Measurements from ENCODE around the gene MROH9. TPM values are rescaled to one million over a fixed set of nuclear protein-coding genes. Genes with fewer than 3 reads are reported as not detected.

Gene MROH9
- total and polyA plus RNA-seq, 2 of the 8 experiments (the other 6 are each of a cell fraction or from before 2014, with no cell fraction given) = not detected

- H2AFZ ChIP-seq (ENCODE audit: low read length) = no peak overlapping the region
- TF ChIP-seq BACH1 (IDR thresholded peaks at IDR 0.05; ENCODE audit: low read length) = no peak
- no peak for TF ChIP-seq CTBP2 (IDR thresholded peaks at IDR 0.05; ENCODE audit: borderline replicate concordance, insufficient read depth, insufficient read length, low read length)
- TF ChIP-seq TBP (IDR thresholded peaks at IDR 0.05; ENCODE audit: low read depth, low read length) = no peak
- no peak for TF ChIP-seq PHF8 (conservative IDR thresholded peaks at IDR 0.05; ENCODE audit: low read depth, low read length)
- no peak for TF ChIP-seq CTCF (IDR thresholded peaks at IDR 0.05; ENCODE audit: control extremely low read depth in 1 of 3, insufficient read depth in 1 of 3, low read depth in 1 of 3, low read length in 3 of 3)
- TF ChIP-seq HDAC6 (IDR thresholded peaks at IDR 0.05; ENCODE audit: low read depth, low read length) = no peak
- no peak for TF ChIP-seq CBX8 (IDR thresholded peaks at IDR 0.05; ENCODE audit: borderline replicate concordance, low read depth, low read length)
- TF ChIP-seq TCF12 (IDR thresholded peaks at IDR 0.05; ENCODE audit: low read depth, low read length) = no peak
- no peak for TF ChIP-seq POLR2AphosphoS5 (IDR thresholded peaks at IDR 0.05; ENCODE audit: low read depth, low read length)
- no peak for TF ChIP-seq JUN (IDR thresholded peaks at IDR 0.05; ENCODE audit: low read depth, low read length)
- no peak for TF ChIP-seq TEAD4 (IDR thresholded peaks at IDR 0.05; ENCODE audit: low read depth, low read length)
Observed at GRCh38 chr1:170893655-170894297, 41.6 kb upstream of the MROH9 start.

More at GRCh38 chr1:170893655-170894297, 41.6 kb upstream of the MROH9 start:
- peaks cover 0 to 3% (median 0%) of the 10 kb centered on the region in 4 experiments; a peak in 1 of 7 replicates for H3K4me1 ChIP-seq (replicated peaks in 1 of 4; ENCODE audit: control insufficient read depth in 3 of 4, insufficient read depth in 4 of 4, low read length in 3 of 4)
- H2BK12ac ChIP-seq (ENCODE audit: low read depth, low read length) = no peak overlapping the region
- H3K14ac ChIP-seq (ENCODE audit: insufficient read length) = no peak overlapping the region
- H2BK120ac ChIP-seq (replicated peaks; ENCODE audit: low read depth, low read length) = no peak overlapping the region
- CTCF ChIA-PET (ENCODE audit: partially characterized antibody) = interaction anchor here (1.1 to 1.6 kb wide), 2 partner anchors 48 to 184 kb away, joined by 3 read pairs; no protein-coding TSS in a partner anchor
- no peak overlapping the region for H3K4me2 ChIP-seq (ENCODE audit: insufficient read depth in 1 of 2, low read depth in 2 of 2, low read length in 2 of 2)
- H3K4ac ChIP-seq (replicated peaks; ENCODE audit: insufficient read length, low read depth, low read length) = no peak overlapping the region
- H3K27ac ChIP-seq (ENCODE audit: low read depth, low read length) = no peak overlapping the region
- H4K8ac ChIP-seq (ENCODE audit: extremely low read depth, insufficient read depth, low read length) = no peak overlapping the region
- no peaks in the 10 kb centered on the region for H3K27me3 ChIP-seq (replicated peaks in 1 of 4; ENCODE audit: control insufficient read depth in 3 of 4, extremely low read depth in 1 of 4, insufficient read depth in 3 of 4, low read length in 3 of 4)
- POLR2A ChIA-PET (ENCODE audit: partially characterized antibody) = no interaction called here
- 85% methylated on average over 2 of the region's 2 CpGs; no CpG with 5 or more reads in 1 of the 2 experiments for WGBS, 2 experiments (ENCODE audit: extremely low coverage in 1 of 2, insufficient coverage in 1 of 2, insufficient read length in 1 of 2, insufficient replicate concordance in 2 of 2, low coverage in 1 of 2, low lambda C conversion rate in 2 of 2, missing lambda C conversion rate in 1 of 2)
- no peaks in the 10 kb centered on the region for H3K79me2 ChIP-seq (ENCODE audit: control insufficient read depth in 1 of 2, insufficient read depth in 2 of 2, low read length in 2 of 2)
- no peak overlapping the region for H2AK5ac ChIP-seq (ENCODE audit: low read depth, low read length)
- H3K23ac ChIP-seq (ENCODE audit: insufficient read length) = no peak overlapping the region
- FAIRE-seq = no peak
- H2BK20ac ChIP-seq (ENCODE audit: low read length) = no peak overlapping the region
- no peak for DNase-seq (ENCODE audit: low read depth in 1 of 2, low spot score in 2 of 2)
- no peak overlapping the region for H3K4me3 ChIP-seq (ENCODE audit: extremely low read depth in 1 of 4, insufficient read depth in 2 of 4, low read depth in 3 of 4, low read length in 4 of 4)
- no peaks in the 10 kb centered on the region for H4K20me1 ChIP-seq (replicated peaks in 1 of 2; ENCODE audit: control insufficient read depth in 1 of 2, insufficient read depth in 2 of 2, low read length in 2 of 2)
- no peaks in the 10 kb centered on the region for H3K36me3 ChIP-seq (ENCODE audit: control insufficient read depth in 2 of 4, insufficient read depth in 4 of 4, low read length in 3 of 4)
- H2BK5ac ChIP-seq (ENCODE audit: low read depth, low read length) = no peak overlapping the region
- no peak overlapping the region for H4K91ac ChIP-seq (replicated peaks; ENCODE audit: insufficient read length, low read length)
- H4K5ac ChIP-seq (ENCODE audit: insufficient read length, low read depth, low read length) = no peak overlapping the region
- no peak overlapping the region for H3K56ac ChIP-seq (replicated peaks; ENCODE audit: insufficient read length, low read depth, low read length)
- 0 out of 2 replicates have a peak, but pooled peaks cover 2% of the 10 kb centered on the region for H3K23me2 ChIP-seq (ENCODE audit: low read depth, low read length)
- H3K18ac ChIP-seq (ENCODE audit: extremely low read depth, low read length) = no peak overlapping the region
- no peak overlapping the region for H3K9ac ChIP-seq (replicated peaks in 1 of 4; ENCODE audit: extremely low read depth in 1 of 4, low read depth in 3 of 4, low read length in 3 of 4)
- H3K9me3 ChIP-seq (ENCODE audit: insufficient read depth in 2 of 2, low read depth in 1 of 2, low read length in 1 of 2) = no peaks in the 10 kb centered on the region
- no peak overlapping the region for H2BK15ac ChIP-seq (ENCODE audit: low read length)
- H3K79me1 ChIP-seq (ENCODE audit: low read depth, low read length) = no peaks in the 10 kb centered on the region
